CD4-positive, alpha-beta T cell (primary cell): ENCODE results near the gene WDSUB1. TPM values are rescaled to one million over a fixed set of nuclear protein-coding genes. Genes with fewer than 3 reads are reported as not detected.

Source experiments
- ATAC-seq: fragments of 200-7000 bp; cut with Tn5 transposase; one replicate; pipeline ENCODE4 v1.10.0; 2022; ENCODE audit warnings: mild to moderate bottlenecking; ENCODE audit not compliant: poor library complexity
- CTCF ChIA-PET: fragments of 350-600 bp; sonication (Branson Sonifier 250); formaldehyde crosslinking; loops from one replicate; lab custom pipeline; 2021; ENCODE audit warnings: antibody characterized with exemption, inconsistent platforms; lab: Charles Lee
- POLR2A ChIA-PET: fragments of 350-600 bp; sonication (Branson Sonifier 250); formaldehyde crosslinking; loops from one replicate; lab custom pipeline; 2021; ENCODE audit warnings: antibody characterized with exemption, inconsistent platforms; lab: Charles Lee
- DNase-seq, 14 experiments: peaks; one replicate each; pipeline ENCODE4 v3.0.0-alpha.2; 2013 to 2020; ENCODE audit warnings: mixed read lengths in 2 of 14
- H3K27ac ChIP-seq, 2 donors: one replicate each; pipeline versions ENCODE4 v1.5.1 to v1.7.0; 2013; ENCODE audit warnings: low read length in 2 of 2, low read depth in 1 of 2, mild to moderate bottlenecking in 1 of 2
- H3K27me3 ChIP-seq, 2 experiments: 1 replicate in 1 of 2; 2 replicates in 1 of 2; pipeline versions ENCODE4 v1.6.1 to v1.7.0; 2013; ENCODE audit warnings: low read length in 2 of 2, control low read depth in 1 of 2, mild to moderate bottlenecking in 1 of 2, moderate library complexity in 1 of 2; ENCODE audit not compliant: insufficient read depth in 2 of 2, control insufficient read depth in 1 of 2
- H3K36me3 ChIP-seq: one replicate; pipeline ENCODE4 v1.6.1; 2013; ENCODE audit warnings: low read length, control low read depth; ENCODE audit not compliant: insufficient read depth
- H3K4me1 ChIP-seq: one replicate; pipeline ENCODE4 v1.6.1; 2013; ENCODE audit warnings: low read length, control low read depth; ENCODE audit not compliant: insufficient read depth
- H3K4me3 ChIP-seq: one replicate; pipeline ENCODE4 v1.5.1; 2013; ENCODE audit warnings: mild to moderate bottlenecking, low read length, moderate library complexity
- H3K9me3 ChIP-seq, 2 experiments: 1 replicate in 1 of 2; 2 replicates in 1 of 2; pipeline versions ENCODE4 v1.6.1 to v1.7.0; 2013; ENCODE audit warnings: low read length in 2 of 2, mild to moderate bottlenecking in 2 of 2, control low read depth in 1 of 2, moderate library complexity in 1 of 2; ENCODE audit not compliant: control insufficient read depth in 1 of 2, insufficient read depth in 1 of 2
- H3K27ac Mint-ChIP-seq: one replicate; pipeline ENCODE4 v1.8.0; 2020; ENCODE audit warnings: mixed read lengths
- H3K27me3 Mint-ChIP-seq: one replicate; pipeline ENCODE4 v1.8.0; 2021; ENCODE audit warnings: mixed read lengths
- H3K36me3 Mint-ChIP-seq: one replicate; pipeline ENCODE4 v1.8.0; 2021; ENCODE audit warnings: low read depth, mixed read lengths
- H3K4me1 Mint-ChIP-seq: one replicate; pipeline ENCODE4 v1.8.0; 2021; ENCODE audit warnings: low read depth, mixed read lengths
- H3K4me3 Mint-ChIP-seq: one replicate; pipeline ENCODE4 v1.8.0; 2020; ENCODE audit warnings: mild to moderate bottlenecking, mixed read lengths
- H3K9me3 Mint-ChIP-seq: one replicate; pipeline ENCODE4 v1.8.0; 2020; ENCODE audit warnings: mixed read lengths
- CTCF ChIP-seq: fragments of 200-600 bp; IDR thresholded peaks from one replicate; pipeline ENCODE4 v1.8.0; 2022; ENCODE audit warnings: antibody characterized with exemption, mild to moderate bottlenecking
- intact Hi-C, 2 experiments: fragments of 100-400 bp; cut with DNase I in 1 of 2; cut with micrococcal nuclease in 1 of 2; formaldehyde crosslinking; loops; one replicate each; pipeline versions ENCODE4 v1.15.1 to v1.9.0; 2023 to 2025; cut with DNase I, micrococcal nuclease
- total RNA-seq, 174 experiments: library from RNA in 2 of 174; stranded (reverse) in 2 of 174; gene quantifications; one replicate each; pipeline ENCODE4 v1.2.3 and lab custom pipeline; 2021 to 2026

WDSUB1 gene
- total RNA-seq, 2 experiments from 2014 or later, result 6.8 to 8.0 TPM

- no peaks in the 10 kb centered on the region for H3K36me3 ChIP-seq
- no peaks in the 10 kb centered on the region for H3K9me3 ChIP-seq
- CTCF ChIA-PET, result no interaction called here
- DNase-seq (no peak), ATAC-seq (no peak)
- intact Hi-C loops, result no loop called here
- Mint-ChIP-seq H3K9me3 (peaks cover 2% of the 10 kb centered on the region), H3K4me1 (no peaks in the 10 kb centered on the region), H3K27me3 (peaks cover 4% of the 10 kb centered on the region), H3K27ac (no peak overlapping the region), H3K4me3 (no peak overlapping the region), H3K36me3 (no peaks in the 10 kb centered on the region)
- POLR2A ChIA-PET, result no interaction called here
- no peak overlapping the region for H3K27ac ChIP-seq
- H3K4me3 ChIP-seq, result no peak overlapping the region
- H3K4me1 ChIP-seq, result no peaks in the 10 kb centered on the region
- no peak for TF ChIP-seq CTCF
- no peaks in the 10 kb centered on the region for H3K27me3 ChIP-seq
Observed at GRCh38 chr2:159298967-159299366, 12.5 kb upstream of the WDSUB1 start.

- Mint-ChIP-seq H3K36me3 (no peaks in the 10 kb centered on the region), H3K9me3 (no peaks in the 10 kb centered on the region), H3K4me1 (no peaks in the 10 kb centered on the region), H3K27ac (no peak overlapping the region), H3K4me3 (no peak overlapping the region), H3K27me3 (peaks cover 4% of the 10 kb centered on the region)
- intact Hi-C loops, result no loop called here
- Histone ChIP-seq H3K9me3 (no peaks in the 10 kb centered on the region), H3K36me3 (no peaks in the 10 kb centered on the region), H3K4me3 (no peak overlapping the region), H3K27me3 (no peaks in the 10 kb centered on the region), H3K4me1 (no peaks in the 10 kb centered on the region), H3K27ac (no peak overlapping the region)
- ChIA-PET CTCF (interaction anchor here (1.3 kb wide), 1 partner anchor 10 kb away, joined by 4 read pairs; no protein-coding TSS in a partner anchor), POLR2A (no interaction called here)
- no peak for TF ChIP-seq CTCF
- no peak for DNase-seq
- ATAC-seq, result no peak
Observed at GRCh38 chr2:159297042-159297707, 10.7 kb upstream of the WDSUB1 start.

GRCh38 chr2:159292157-159292556, 5.7 kb upstream of the WDSUB1 start:
- Histone ChIP-seq H3K4me1 (peaks cover 9% of the 10 kb centered on the region), H3K9me3 (no peaks in the 10 kb centered on the region), H3K27ac (no peak overlapping the region), H3K27me3 (no peaks in the 10 kb centered on the region), H3K36me3 (no peaks in the 10 kb centered on the region), H3K4me3 (no peak overlapping the region)
- ChIA-PET POLR2A (no interaction called here), CTCF (no interaction called here)
- H3K27me3 Mint-ChIP-seq, result no peaks in the 10 kb centered on the region
- H3K27ac Mint-ChIP-seq, result no peak overlapping the region
- no peak for DNase-seq
- H3K36me3 Mint-ChIP-seq, result no peaks in the 10 kb centered on the region
- no peak for ATAC-seq
- H3K9me3 Mint-ChIP-seq, result no peaks in the 10 kb centered on the region
- H3K4me1 Mint-ChIP-seq, result peaks cover 21% of the 10 kb centered on the region
- TF ChIP-seq CTCF, result no peak
- H3K4me3 Mint-ChIP-seq, result no peak overlapping the region
- intact Hi-C loops, result no loop called here
